IPS-NIHi7 (cell line): ENCODE results near the gene AIFM3.
"Not testable (repeated sequence)": the region's sequence is repeated elsewhere in the genome, so short reads cannot be mapped to it uniquely, and the experiment has no call there.

Source experiments
- DNase-seq: peaks from one replicate; pipeline ENCODE4 v3.0.0; 2012; ENCODE audit warnings: mixed read lengths; ENCODE audit errors: extremely low spot score

Gene AIFM3

GRCh38 chr22:21001601-21002325, 34.7 kb downstream of the AIFM3 start, which contains the start of gene THAP7:
Gene THAP7 (minus strand): TSS chr22:21002118. CDS start chr22:21001911, 207 bp downstream.
- DNase-seq = peak; percentile 94

GRCh38 chr22:21003782-21004181, 36.7 kb downstream of the AIFM3 start:
- no peak for DNase-seq

- DNase-seq = not testable (repeated sequence)
These were observed 42.2 kb downstream of the AIFM3 start for GRCh38 chr22:21009208-21009607.

- DNase-seq = peak; percentile 77
These were observed 42.8 kb downstream of the AIFM3 start for GRCh38 chr22:21009638-21010425.

GRCh38 chr22:21010426-21011113, 43.5 kb downstream of the AIFM3 start:
- DNase-seq = no peak

GRCh38 chr22:21012446-21013407, 45.7 kb downstream of the AIFM3 start:
- no peak for DNase-seq

GRCh38 chr22:21013657-21014201, 46.7 kb downstream of the AIFM3 start:
- DNase-seq = no peak

GRCh38 chr22:21014202-21014725, 47.2 kb downstream of the AIFM3 start:
- peak; percentile 98 for DNase-seq

GRCh38 chr22:21014726-21015465, 47.8 kb downstream of the AIFM3 start, which contains the start of gene P2RX6:
Gene P2RX6 (plus strand): TSS chr22:21015165. CDS start chr22:21015175, 10 bp downstream.
- peak; percentile 53 for DNase-seq

- DNase-seq = no peak
These were observed 48.5 kb downstream of the AIFM3 start for GRCh38 chr22:21015466-21016006.

GRCh38 chr22:21016644-21017420, 49.8 kb downstream of the AIFM3 start:
- no peak for DNase-seq

GRCh38 chr22:21018314-21018713, 51.3 kb downstream of the AIFM3 start:
- DNase-seq = no peak

GRCh38 chr22:21020802-21021429, 53.9 kb downstream of the AIFM3 start:
- DNase-seq = peak; percentile 84

GRCh38 chr22:21022507-21022906, 55.5 kb downstream of the AIFM3 start:
- no peak for DNase-seq

- DNase-seq = no peak
These were observed 56.0 kb downstream of the AIFM3 start for GRCh38 chr22:21022955-21023614.

- DNase-seq = no peak
These were observed 58.2 kb downstream of the AIFM3 start for GRCh38 chr22:21025266-21025665.
